Measurements from ENCODE around the gene LST1.
A peak's percentile ranks its signal among the peaks of the same experiment; 100 is the strongest.
"Not testable (repeated sequence)": the region's sequence is repeated elsewhere in the genome, so short reads cannot be mapped to it uniquely, and the experiment has no call there.

Gene LST1

DNA sequence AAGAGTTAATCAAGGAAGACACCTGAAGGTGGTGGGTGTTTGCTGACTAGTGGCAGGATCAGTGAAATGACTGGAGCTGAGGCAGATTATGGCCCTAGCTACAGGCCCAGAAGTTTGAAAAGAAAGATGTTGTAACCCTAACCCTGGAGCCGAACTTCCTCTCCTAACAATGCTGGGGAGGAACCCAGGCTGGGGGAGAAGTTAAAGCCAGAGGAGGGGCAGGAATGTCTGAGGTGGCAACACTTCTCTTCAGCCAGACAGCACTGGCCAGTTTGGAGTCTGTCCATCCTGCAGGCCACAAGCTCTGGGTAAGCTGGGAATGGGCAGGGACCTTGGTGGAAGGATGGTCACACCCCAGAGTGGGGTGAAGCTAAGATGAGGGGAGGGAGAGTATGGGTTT, at the start of gene LST1:
LST1 (plus strand) TSS at position 270 of the 400 bp plus-strand sequence. CDS start 1,023 bp downstream, outside the sequence.
- no peak for DNase-seq (ENCODE audit: low read depth, low spot score)

- no peak for DNase-seq (ENCODE audit: low read depth, low spot score)
Observed at GRCh38 chr6:31538805-31539400, 47.2 kb upstream of the LST1 start.

GRCh38 chr6:31540640-31541039, 45.4 kb upstream of the LST1 start:
- no peak for DNase-seq (ENCODE audit: low read depth, low spot score)

DNA sequence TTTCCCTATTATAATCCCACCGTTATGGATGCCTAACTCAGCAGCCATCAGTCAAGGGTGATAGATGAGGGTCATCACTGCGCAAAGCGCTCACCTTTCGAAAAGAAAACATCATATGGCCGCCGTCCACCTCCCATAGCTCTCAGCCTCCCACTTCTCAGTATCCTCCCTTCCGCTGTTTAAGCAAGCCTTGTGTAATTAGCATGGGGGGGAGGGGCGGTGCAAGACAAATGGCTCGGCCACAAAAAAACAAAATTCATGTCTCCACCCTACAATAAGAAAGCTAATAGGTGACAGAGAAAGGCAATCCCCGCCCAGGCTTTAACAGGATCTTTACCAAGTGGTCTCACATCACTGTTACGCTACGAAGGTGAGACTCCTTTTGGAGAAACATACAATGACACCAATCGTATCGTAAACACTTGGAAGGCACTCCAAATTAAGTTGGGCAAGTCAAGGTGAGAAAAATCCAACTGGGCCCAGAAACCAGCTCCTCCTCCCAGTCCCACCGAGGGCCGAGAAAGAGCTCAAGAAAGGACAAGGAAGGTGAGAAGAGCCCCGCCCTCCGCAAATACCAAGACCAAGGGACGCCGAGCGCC, 44.9 kb upstream of the LST1 start:
- DNase-seq (ENCODE audit: low read depth, low spot score): no peak

DNA sequence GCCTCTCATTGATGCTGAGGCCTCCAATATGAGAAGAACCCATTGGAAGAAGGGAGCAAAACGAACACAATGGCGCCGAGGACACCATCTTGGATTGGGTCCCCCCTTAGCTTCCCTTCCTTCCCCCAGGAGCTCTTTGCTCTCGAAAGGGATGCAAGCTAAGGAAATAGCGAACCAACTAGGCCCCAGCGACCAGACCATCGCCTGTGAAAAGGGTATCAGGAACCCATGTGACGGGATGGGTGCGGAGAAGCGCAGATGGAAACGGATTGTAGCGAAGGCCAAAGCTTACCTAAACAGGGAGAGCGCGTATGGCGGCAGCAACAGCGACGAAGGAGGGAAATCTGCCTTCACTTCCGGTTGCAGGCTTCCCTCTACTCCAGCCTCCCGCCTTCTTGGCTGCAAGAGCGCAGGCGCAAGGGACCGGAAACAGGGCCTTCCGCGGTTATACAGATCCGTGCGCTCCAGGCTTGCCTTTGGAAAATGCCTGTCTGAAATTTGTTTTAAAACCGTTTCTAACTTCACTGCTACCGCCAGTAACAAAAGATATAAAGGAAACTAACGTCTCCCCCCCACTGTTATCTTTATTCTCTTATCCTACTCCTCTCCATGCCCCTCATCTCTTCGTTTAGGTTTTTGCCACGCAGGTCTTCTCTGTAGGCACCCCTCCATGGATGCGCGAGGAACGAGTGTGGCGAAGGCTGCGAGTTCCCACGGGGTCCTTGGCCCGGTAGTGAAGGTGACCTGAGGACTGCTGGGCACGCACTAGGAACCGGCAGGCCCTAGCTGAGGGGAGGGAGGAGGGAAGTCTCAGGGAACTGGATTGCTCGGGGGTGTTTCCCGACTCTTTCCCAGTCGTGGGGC, 44.2 kb upstream of the LST1 start, which contains the start of gene DDX39B:
DDX39B (minus strand) TSS at position 346 of the 864 bp plus-strand sequence. CDS start 1,471 bp downstream, outside the sequence.
- peak; percentile 89 for DNase-seq (ENCODE audit: low read depth, low spot score)

- DNase-seq (ENCODE audit: low read depth, low spot score): no peak
Observed at GRCh38 chr6:31543639-31544038, 42.4 kb upstream of the LST1 start.

GRCh38 chr6:31544676-31545075, 41.4 kb upstream of the LST1 start:
- DNase-seq (ENCODE audit: low read depth, low spot score): no peak

GRCh38 chr6:31545291-31545690, 40.8 kb upstream of the LST1 start:
- DNase-seq (ENCODE audit: low read depth, low spot score): no peak

GRCh38 chr6:31546339-31546957, 39.6 kb upstream of the LST1 start, which contains the start of gene ATP6V1G2:
ATP6V1G2 (minus strand) TSS chr6:31546608; CDS start chr6:31546559, 49 bp downstream.
- peak; percentile 98 for DNase-seq (ENCODE audit: low read depth, low spot score)

- DNase-seq (ENCODE audit: low read depth, low spot score): peak; percentile 97
Observed at GRCh38 chr6:31546958-31547726, 38.9 kb upstream of the LST1 start, which contains the start of gene NFKBIL1. NFKBIL1 (plus strand) TSS chr6:31547608; CDS start chr6:31547695, 87 bp downstream.

DNA sequence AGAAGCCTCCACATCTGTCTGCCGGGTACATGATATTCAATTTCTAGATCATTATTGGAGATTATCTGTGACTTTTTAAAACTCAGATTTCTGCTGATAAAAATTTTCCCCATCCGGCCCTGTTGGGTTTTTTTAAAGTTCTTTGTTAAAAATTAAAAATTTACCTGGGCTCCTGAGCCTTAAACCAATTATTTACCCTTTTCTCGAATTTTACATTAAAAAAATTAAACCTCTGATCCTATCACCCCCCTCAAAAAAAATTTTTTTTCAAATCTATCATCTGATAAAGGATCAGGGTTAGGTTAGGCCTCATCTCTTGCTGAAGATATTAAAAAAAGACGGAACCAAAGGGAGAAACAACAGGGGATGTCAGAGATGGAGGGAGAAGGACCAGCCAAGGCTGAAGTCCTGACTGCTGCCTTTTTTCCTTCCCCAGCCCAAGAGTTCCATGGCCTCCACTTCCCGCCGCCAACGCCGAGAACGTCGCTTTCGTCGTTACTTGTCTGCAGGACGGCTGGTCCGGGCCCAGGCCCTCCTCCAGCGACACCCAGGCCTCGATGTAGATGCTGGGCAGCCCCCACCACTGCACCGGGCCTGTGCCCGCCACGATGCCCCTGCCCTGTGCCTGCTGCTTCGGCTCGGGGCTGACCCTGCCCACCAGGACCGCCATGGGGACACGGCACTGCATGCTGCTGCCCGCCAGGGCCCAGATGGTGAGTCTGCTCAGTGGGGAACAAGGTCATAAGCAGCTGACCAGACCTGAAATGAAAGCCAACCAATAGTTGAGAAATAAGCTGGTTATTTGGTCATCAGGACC, 38.1 kb upstream of the LST1 start:
- DNase-seq (ENCODE audit: low read depth, low spot score): no peak

DNA sequence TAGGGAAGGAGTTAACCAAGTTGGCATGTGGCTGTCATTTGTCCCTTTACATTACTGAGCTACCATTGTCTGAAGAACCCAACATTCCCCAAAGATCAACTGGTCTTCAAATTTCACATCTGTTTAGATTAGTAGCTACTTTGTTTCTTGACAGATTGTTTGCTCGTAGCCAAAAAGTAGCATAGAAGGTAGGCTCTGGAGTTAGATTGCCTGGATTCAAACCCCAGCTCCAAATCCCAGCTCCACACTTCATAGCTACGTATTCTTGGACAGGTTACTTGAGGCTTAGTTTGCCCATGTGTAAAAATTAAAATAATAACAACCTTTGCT, 37.6 kb upstream of the LST1 start:
- DNase-seq (ENCODE audit: low read depth, low spot score): no peak

DNA sequence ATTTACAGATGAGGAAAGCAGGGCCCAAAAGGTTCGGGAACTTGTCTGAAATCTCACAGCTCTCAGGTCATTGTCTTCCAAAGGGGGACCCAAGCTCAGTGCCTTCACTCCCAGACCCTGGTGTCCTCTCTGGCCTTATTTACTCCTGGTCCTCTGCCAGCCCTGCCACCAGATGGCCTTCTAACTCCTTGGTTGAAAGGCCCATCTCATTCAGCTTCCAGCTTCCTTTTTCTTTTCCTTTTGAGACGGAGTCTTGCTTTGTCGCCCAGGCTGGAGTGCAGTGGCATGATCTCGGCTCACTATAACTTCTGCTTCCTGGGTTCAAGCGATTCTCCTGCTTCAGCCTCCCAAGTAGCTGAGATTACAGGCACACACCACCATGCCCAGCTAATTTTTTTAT, 34.7 kb upstream of the LST1 start:
- DNase-seq (ENCODE audit: low read depth, low spot score): not testable (repeated sequence)

DNA sequence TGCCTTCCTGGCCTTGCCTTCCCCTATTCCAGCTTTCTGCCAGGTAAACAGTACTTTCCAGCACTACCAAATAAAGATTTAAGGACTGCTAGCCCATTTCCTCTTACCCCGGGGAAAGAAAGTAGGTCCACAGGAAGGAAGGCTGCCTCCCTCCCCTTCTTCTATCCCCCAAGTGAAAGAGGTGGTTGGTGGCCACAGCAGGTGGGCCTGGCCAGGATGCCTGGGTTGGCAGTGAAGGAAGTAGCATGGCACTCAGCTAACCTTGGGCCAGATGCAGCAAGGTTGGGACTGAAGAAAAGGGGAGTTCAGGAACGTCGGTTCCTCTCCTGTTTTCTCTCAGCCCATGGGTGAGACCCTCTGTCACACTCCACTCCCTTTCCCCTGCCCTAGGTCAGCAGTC, 29.8 kb upstream of the LST1 start:
- no peak for DNase-seq (ENCODE audit: low read depth, low spot score)

- DNase-seq (ENCODE audit: low read depth, low spot score): no peak
Observed at GRCh38 chr6:31557443-31558317, 28.4 kb upstream of the LST1 start.

- DNase-seq (ENCODE audit: low read depth, low spot score): no peak
Observed at GRCh38 chr6:31558318-31558625, 27.8 kb upstream of the LST1 start.

GRCh38 chr6:31558631-31559500, 27.2 kb upstream of the LST1 start:
- no peak for DNase-seq (ENCODE audit: low read depth, low spot score)

GRCh38 chr6:31559606-31559957, 26.5 kb upstream of the LST1 start:
- DNase-seq (ENCODE audit: low read depth, low spot score): no peak
